HepG2 (cell line): ENCODE data around the gene TCAF1. TPM values are rescaled to one million over a fixed set of nuclear protein-coding genes. Genes with fewer than 3 reads are reported as not detected.
A peak's percentile ranks its signal among the peaks of the same experiment; 100 is the strongest.

Experiments
- ATAC-seq: fragments of 200-7000 bp; cut with Tn5 transposase; 3 replicates; pipeline ENCODE4 v1.9.1; 2020; ENCODE audit warnings: mild to moderate bottlenecking, moderate library complexity
- BruUV-seq: library from RNA; stranded (reverse); fragments of 400-500 nt; replicated peaks from 2 replicates; lab custom pipeline; 2021; lab: Mats Ljungman, UMichigan
- CTCF ChIA-PET: fragments of 300-600 bp; formaldehyde crosslinking; extraction: SDS; loops from one replicate; lab custom pipeline; 2021; ENCODE audit warnings: low total read pairs, inconsistent platforms, low intra/inter-chr PET ratio; lab: Yijun Ruan, JAX
- POLR2A ChIA-PET: fragments of 350-600 bp; sonication (Branson Sonifier 250); formaldehyde crosslinking; loops from one replicate; lab custom pipeline; 2020; ENCODE audit warnings: antibody characterized with exemption, inconsistent platforms; lab: Yijun Ruan, JAX
- DNase-seq: peaks from one replicate; pipeline ENCODE4 v3.0.0-alpha.2; 2015; ENCODE audit warnings: low spot score
- FAIRE-seq: peaks from 3 replicates; lab custom pipeline; 2011; peaks lifted over from hg19 to GRCh38; lab: Jason Lieb, UNC
- H2AFZ ChIP-seq: one replicate; pipeline ENCODE4 v1.6.1; 2011; ENCODE audit warnings: low read length, inconsistent platforms
- H3K27ac ChIP-seq: fragments of 300-600 bp; 3 replicates; pipeline ENCODE4 v1.8.0; 2011; ENCODE audit warnings: mixed run types, mild to moderate bottlenecking, mixed read lengths, low read length, inconsistent platforms; ENCODE audit not compliant: insufficient read depth; ENCODE audit errors: extremely low read length
- H3K27me3 ChIP-seq, 2 experiments: fragments of 200-600 bp in 1 of 2; 2 replicates in 1 of 2; 3 replicates in 1 of 2; pipeline versions ENCODE4 v1.6.0 to v1.8.0; 2011; ENCODE audit warnings: low read length in 2 of 2, mild to moderate bottlenecking in 2 of 2, moderate library complexity in 2 of 2, inconsistent platforms in 1 of 2; ENCODE audit not compliant: insufficient read depth in 2 of 2, control insufficient read depth in 1 of 2
- H3K36me3 ChIP-seq, 2 experiments: fragments of 200-600 bp in 1 of 2; replicated peaks in 1 of 2; 2 replicates in 1 of 2; 3 replicates in 1 of 2; pipeline versions ENCODE4 v1.5.1 to v1.8.0; 2011; ENCODE audit warnings: low read length in 2 of 2, inconsistent platforms in 1 of 2; ENCODE audit not compliant: insufficient read depth in 2 of 2, control insufficient read depth in 1 of 2
- H3K4me1 ChIP-seq: 2 replicates; pipeline ENCODE4 v1.5.1; 2012; ENCODE audit warnings: low read length, inconsistent platforms; ENCODE audit not compliant: insufficient read depth
- H3K4me2 ChIP-seq: 2 replicates; pipeline ENCODE4 v1.6.0; 2011; ENCODE audit warnings: low read depth, low read length, inconsistent platforms
- H3K4me3 ChIP-seq, 3 experiments: fragments of 200-600 bp in 1 of 3; sonication (generic), shearing (Covaris generic) in 1 of 3; replicated peaks in 1 of 3; 2 replicates each; pipeline ENCODE4 v1.5.1; 2011 to 2016; ENCODE audit warnings: low read length in 3 of 3, inconsistent platforms in 2 of 3, low read depth in 2 of 3, mild to moderate bottlenecking in 2 of 3, control low read depth in 1 of 3, mixed read lengths in 1 of 3; ENCODE audit not compliant: insufficient read depth in 1 of 3
- H3K79me2 ChIP-seq: one replicate; pipeline ENCODE4 v1.6.1; 2011; ENCODE audit warnings: low read length, inconsistent platforms; ENCODE audit not compliant: insufficient read depth
- H3K9ac ChIP-seq: 2 replicates; pipeline ENCODE4 v1.6.0; 2011; ENCODE audit warnings: mild to moderate bottlenecking, low read depth, low read length, inconsistent platforms; ENCODE audit not compliant: insufficient read depth
- H3K9me3 ChIP-seq: 2 replicates; pipeline ENCODE4 v1.5.1; 2012; ENCODE audit warnings: mild to moderate bottlenecking, low read length
- H4K20me1 ChIP-seq: 2 replicates; pipeline ENCODE4 v1.6.0; 2011; ENCODE audit warnings: inconsistent platforms, mild to moderate bottlenecking, low read length, moderate library complexity; ENCODE audit not compliant: insufficient read depth
- BCL6 ChIP-seq: IDR thresholded peaks from 2 replicates; pipeline ENCODE4 v1.6.1; 2016; ENCODE audit warnings: missing genetic modification reagents, missing compliant biosample characterization
- BRCA1 ChIP-seq: sonication (generic); formaldehyde crosslinking; IDR thresholded peaks from 2 replicates; pipeline ENCODE4 v1.4.0; 2020; ENCODE audit warnings: missing genetic modification reagents
- RBAK ChIP-seq: sonication (generic); formaldehyde crosslinking; IDR thresholded peaks from 2 replicates; pipeline ENCODE4 v1.5.1; 2020; ENCODE audit warnings: mild to moderate bottlenecking, missing genetic modification reagents
- SNAPC5 ChIP-seq: sonication (generic); formaldehyde crosslinking; IDR thresholded peaks from 2 replicates; pipeline ENCODE4 v1.8.1; 2023; ENCODE audit warnings: mild to moderate bottlenecking, missing genetic modification reagents, borderline replicate concordance
- STAG1 ChIP-seq: sonication (generic); formaldehyde crosslinking; IDR thresholded peaks from 2 replicates; pipeline ENCODE4 v1.4.0; 2020; ENCODE audit warnings: missing genetic modification reagents
- ZNF101 ChIP-seq: sonication (generic); formaldehyde crosslinking; IDR thresholded peaks from 2 replicates; pipeline ENCODE4 v1.4.0; 2020; ENCODE audit warnings: mild to moderate bottlenecking, low read depth, missing genetic modification reagents, borderline replicate concordance
- ZNF17 ChIP-seq: sonication (generic); formaldehyde crosslinking; IDR thresholded peaks from 2 replicates; pipeline ENCODE4 v1.5.0; 2020; ENCODE audit warnings: mild to moderate bottlenecking, missing genetic modification reagents
- ZNF281 ChIP-seq: sonication (generic); formaldehyde crosslinking; IDR thresholded peaks from 2 replicates; pipeline ENCODE4 v1.4.0; 2020; ENCODE audit warnings: missing genetic modification reagents, borderline replicate concordance
- ZNF282 ChIP-seq: fragments of 450-650 bp; IDR thresholded peaks from 2 replicates; pipeline ENCODE4 v1.6.1; 2018; ENCODE audit not compliant: partially characterized antibody
- ZNF407 ChIP-seq: sonication (generic); formaldehyde crosslinking; IDR thresholded peaks from one replicate; pipeline ENCODE4 v1.5.1; 2020; ENCODE audit warnings: mild to moderate bottlenecking, missing genetic modification reagents; ENCODE audit errors: not compliant biosample characterization
- WGBS: methylation state at CpG from one replicate; pipeline ENCODE4 v1.1.6; 2017; ENCODE audit warnings: low lambda C conversion rate; 5-methylcytosine and 5-hydroxymethylcytosine counted together
- in situ Hi-C: cut with HindIII; loops from 2 replicates; pipeline ENCODE4 v1.10.0; 2017; ENCODE audit warnings: low pct_unique_long_range_greater_than_20kb; ENCODE audit not compliant: extremely low pct_ligation_motif_present
- intact Hi-C: fragments of 100-400 bp; cut with micrococcal nuclease; formaldehyde crosslinking; loops from one replicate; pipeline ENCODE4 v1.10.0; 2022; ENCODE audit not compliant: unreplicated experiment
- polyA plus RNA-seq, 8 experiments: library from polyadenylated mRNA; depleted of rRNA in 3 of 8; stranded (reverse) in 7 of 8; unstranded in 1 of 8; fragments of >200 nt; fragmentation: Illumina TruSeq in 4 of 8; extraction: Trizol in 4 of 8; gene quantifications; 2 replicates each; pipeline versions ENCODE4 v1.2.1 to v1.2.3, GENCODE V29; 2011 to 2016; ENCODE audit warnings: low read depth in 4 of 8, missing spikeins in 1 of 8, mixed read lengths in 1 of 8; ENCODE audit not compliant: insufficient read depth in 1 of 8
- total RNA-seq, 5 experiments: library from RNA; depleted of rRNA; stranded (reverse); fragments of >200 nt; fragmentation: Illumina TruSeq; extraction: Trizol; gene quantifications; 2 replicates each; pipeline ENCODE4 v1.2.3, GENCODE V29; 2016; ENCODE audit warnings: low read depth in 1 of 5
- TF ChIP-seq, protein P1 (sequence below): sonication (generic); formaldehyde crosslinking; IDR thresholded peaks from 2 replicates; pipeline ENCODE4 v1.5.1; 2020; ENCODE audit warnings: mild to moderate bottlenecking, missing genetic modification reagents, moderate library complexity

Gene TCAF1
- total and polyA plus RNA-seq, 2 of the 13 experiments (the other 11 are each of a cell fraction or from before 2014, with no cell fraction given): 36.2 to 101 TPM

DNA sequence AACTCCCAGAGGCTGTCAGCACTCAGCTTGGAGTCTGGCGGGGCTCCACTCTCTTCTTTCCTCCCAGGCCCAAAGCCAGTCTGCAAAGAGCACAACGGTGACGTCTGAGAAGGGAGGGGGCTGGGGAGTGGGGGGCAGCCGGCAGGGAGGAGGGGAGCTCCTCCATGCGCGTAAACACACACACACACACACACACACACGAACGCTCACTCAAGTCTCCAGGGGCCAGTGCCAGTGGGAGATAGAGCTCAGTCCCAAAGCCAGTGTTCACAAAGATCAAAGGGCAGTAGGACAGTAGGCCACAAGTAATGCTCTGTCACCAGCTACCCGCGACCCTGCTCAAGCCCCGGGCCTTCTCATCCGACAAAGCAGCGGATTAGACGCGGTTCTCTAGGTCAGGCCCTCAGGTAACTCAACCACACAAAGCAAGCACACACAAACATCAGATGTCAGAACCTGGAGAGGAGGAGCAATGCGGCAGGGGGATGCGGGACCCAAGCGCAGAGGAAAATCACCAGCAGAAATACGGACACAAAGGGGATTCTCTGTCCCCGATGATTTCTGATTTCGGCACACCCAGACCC lies 19.9 kb downstream of the TCAF1 start:
- in situ Hi-C loops (loop anchor here (25.0 kb wide), 1 partner anchor 505 kb away; no protein-coding TSS in a partner anchor), intact Hi-C loops (loop anchor here (1.0 kb wide), 1 partner anchor 10 kb away; no protein-coding TSS in a partner anchor)
- H3K36me3 ChIP-seq: peaks cover 1 to 5% of the 10 kb centered on the region in 2 experiments; a peak in 1 of 5 replicates
- peak overlapping the region; percentile 66 to 84 (median 82) for H3K4me3 ChIP-seq
- DNase-seq: peak; percentile 87
- peaks cover 28% of the 10 kb centered on the region; the same call in 1 of the 2 replicates for H4K20me1 ChIP-seq
- peaks cover 49% of the 10 kb centered on the region for H3K79me2 ChIP-seq
- POLR2A ChIA-PET: interaction anchor here (0.9 to 6.1 kb wide), 6 partner anchors 11 to 130 kb away, joined by 3 to 174 read pairs (median 6); partner anchors contain the start of gene TCAF1
- H3K27ac ChIP-seq: peak overlapping the region; percentile 96
- H3K4me1 ChIP-seq: peaks cover 28% of the 10 kb centered on the region
- H3K4me2 ChIP-seq: peak overlapping the region; percentile 78
- H2AFZ ChIP-seq: no peak overlapping the region
- no peaks in the 10 kb centered on the region; a peak in 1 of 5 replicates for H3K27me3 ChIP-seq
- no peaks in the 10 kb centered on the region for H3K9me3 ChIP-seq
- peak overlapping the region; percentile 84 for H3K9ac ChIP-seq
- CTCF ChIA-PET: no interaction called here
- BruUV-seq: no TSS peak
- WGBS: 0% methylated on average over 9 of the region's 21 CpGs
- ATAC-seq: peak; percentile 91
- FAIRE-seq: peak; percentile 90
- TF ChIP-seq ZNF101 (CRISPR knock-in tag) (no peak), ZNF407 (CRISPR knock-in tag) (no peak), ZNF17 (no peak), SNAPC5 (CRISPR knock-in tag) (no peak), BCL6 (no peak), RBAK (CRISPR knock-in tag) (no peak), BRCA1 (CRISPR knock-in tag) (no peak), ZNF281 (CRISPR knock-in tag) (0 out of 2 replicates have a peak, but pooled peaks have one; percentile 46), STAG1 (CRISPR knock-in tag) (no peak), ZNF282 (no peak)
- TF ChIP-seq, protein P1, sequence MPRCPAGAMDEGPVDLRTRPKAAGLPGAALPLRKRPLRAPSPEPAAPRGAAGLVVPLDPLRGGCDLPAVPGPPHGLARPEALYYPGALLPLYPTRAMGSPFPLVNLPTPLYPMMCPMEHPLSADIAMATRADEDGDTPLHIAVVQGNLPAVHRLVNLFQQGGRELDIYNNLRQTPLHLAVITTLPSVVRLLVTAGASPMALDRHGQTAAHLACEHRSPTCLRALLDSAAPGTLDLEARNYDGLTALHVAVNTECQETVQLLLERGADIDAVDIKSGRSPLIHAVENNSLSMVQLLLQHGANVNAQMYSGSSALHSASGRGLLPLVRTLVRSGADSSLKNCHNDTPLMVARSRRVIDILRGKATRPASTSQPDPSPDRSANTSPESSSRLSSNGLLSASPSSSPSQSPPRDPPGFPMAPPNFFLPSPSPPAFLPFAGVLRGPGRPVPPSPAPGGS (CRISPR knock-in tag): no peak
